ENCODE measurements around the gene ELAC2.
A peak's percentile ranks its signal among the peaks of the same experiment; 100 is the strongest.
"Not testable (repeated sequence)": the region's sequence is repeated elsewhere in the genome, so short reads cannot be mapped to it uniquely, and the experiment has no call there.

Gene ELAC2

GRCh38 chr17:12990041-12990808 is 27.6 kb downstream of the ELAC2 start:
- DNase-seq (ENCODE audit: low read depth): no peak

- DNase-seq (ENCODE audit: low read depth): no peak
Measured at GRCh38 chr17:12987120-12987519, 30.7 kb downstream of the ELAC2 start.

- peak; percentile 34 for DNase-seq (ENCODE audit: low read depth)
Measured at GRCh38 chr17:12985431-12986293, 32.2 kb downstream of the ELAC2 start.

GRCh38 chr17:12983991-12984884 is 33.6 kb downstream of the ELAC2 start:
- peak; percentile 68 for DNase-seq (ENCODE audit: low read depth)

GRCh38 chr17:12982224-12982623 is 35.6 kb downstream of the ELAC2 start:
- DNase-seq (ENCODE audit: low read depth): no peak

- DNase-seq (ENCODE audit: low read depth): peak; percentile 16
Measured at GRCh38 chr17:12979826-12980500, 37.9 kb downstream of the ELAC2 start.

- no peak for DNase-seq (ENCODE audit: low read depth)
Measured at GRCh38 chr17:12979246-12979645, 38.6 kb downstream of the ELAC2 start.

GRCh38 chr17:12978787-12979186 is 39.0 kb downstream of the ELAC2 start:
- not testable (repeated sequence) for DNase-seq (ENCODE audit: low read depth)

GRCh38 chr17:12977008-12977751 is 40.6 kb downstream of the ELAC2 start:
- no peak for DNase-seq (ENCODE audit: low read depth)

- peak; percentile 16 for DNase-seq (ENCODE audit: low read depth)
Measured at GRCh38 chr17:12974005-12974531, 43.8 kb downstream of the ELAC2 start.

- peak; percentile 5 for DNase-seq (ENCODE audit: low read depth)
Measured at GRCh38 chr17:12973496-12974004, 44.3 kb downstream of the ELAC2 start.

- DNase-seq (ENCODE audit: low read depth): no peak
Measured at GRCh38 chr17:12967962-12968361, 49.9 kb downstream of the ELAC2 start.

GRCh38 chr17:12966413-12966812 is 51.4 kb downstream of the ELAC2 start:
- no peak for DNase-seq (ENCODE audit: low read depth)

- no peak for DNase-seq (ENCODE audit: low read depth)
Measured at GRCh38 chr17:12965988-12966387, 51.8 kb downstream of the ELAC2 start.

GRCh38 chr17:12964840-12965239 is 53.0 kb downstream of the ELAC2 start:
- no peak for DNase-seq (ENCODE audit: low read depth)

- no peak for DNase-seq (ENCODE audit: low read depth)
Measured at GRCh38 chr17:12964162-12964561, 53.7 kb downstream of the ELAC2 start.

GRCh38 chr17:12963505-12963904 is 54.3 kb downstream of the ELAC2 start:
- no peak for DNase-seq (ENCODE audit: low read depth)

- no peak for DNase-seq (ENCODE audit: low read depth)
Measured at GRCh38 chr17:12961655-12962054, 56.2 kb downstream of the ELAC2 start.

- peak; percentile 63 for DNase-seq (ENCODE audit: low read depth)
Measured at GRCh38 chr17:12959441-12959840, 58.4 kb downstream of the ELAC2 start.

GRCh38 chr17:12958786-12959185 is 59.0 kb downstream of the ELAC2 start:
- DNase-seq (ENCODE audit: low read depth): peak; percentile 71
